GM23338 (cell line): ENCODE results near the gene CD74. TPM values are rescaled to one million over a fixed set of nuclear protein-coding genes. Genes with fewer than 3 reads are reported as not detected.

Source experiments
- ATAC-seq: fragments of 200-7000 bp; cut with Tn5 transposase; 3 replicates; pipeline ENCODE4 v1.9.1; 2020
- DNase-seq: peaks from one replicate; pipeline ENCODE4 v3.0.0-alpha.2; 2015; ENCODE audit warnings: low spot score
- H2AFZ ChIP-seq: fragments of 200-600 bp; sonication (generic); 2 replicates; pipeline ENCODE4 v1.8.0; 2016; ENCODE audit warnings: antibody characterized with exemption, mild to moderate bottlenecking, moderate library complexity
- H3F3A ChIP-seq: fragments of 200-600 bp; sonication (generic); replicated peaks from 2 replicates; pipeline ENCODE4 v1.8.0; 2017; ENCODE audit warnings: antibody characterized with exemption, mixed run types, low read depth
- H3K27ac ChIP-seq: fragments of 200-600 bp; sonication (generic); 2 replicates; pipeline ENCODE4 v1.6.1; 2016; ENCODE audit warnings: low read depth
- H3K27me3 ChIP-seq: fragments of 200-600 bp; sonication (generic); 2 replicates; pipeline ENCODE4 v1.8.0; 2016; ENCODE audit warnings: mild to moderate bottlenecking, mixed run types, moderate library complexity; ENCODE audit not compliant: insufficient read depth
- H3K36me3 ChIP-seq: fragments of 200-600 bp; sonication (generic); 2 replicates; pipeline ENCODE4 v1.8.0; 2016; ENCODE audit warnings: mild to moderate bottlenecking; ENCODE audit not compliant: insufficient read depth
- H3K4me1 ChIP-seq: fragments of 200-600 bp; sonication (generic); 2 replicates; pipeline ENCODE4 v1.8.0; 2016; ENCODE audit warnings: mild to moderate bottlenecking, moderate library complexity; ENCODE audit not compliant: insufficient read depth
- H3K4me2 ChIP-seq: fragments of 200-600 bp; sonication (generic); 2 replicates; pipeline ENCODE4 v1.7.1; 2017; ENCODE audit warnings: mixed run types
- H3K4me3 ChIP-seq: fragments of 200-600 bp; sonication (generic); 2 replicates; pipeline ENCODE4 v1.6.1; 2016; ENCODE audit warnings: mixed run types
- H3K79me2 ChIP-seq: fragments of 200-600 bp; sonication (generic); replicated peaks from 2 replicates; pipeline ENCODE4 v1.8.0; 2017; ENCODE audit warnings: mild to moderate bottlenecking; ENCODE audit not compliant: insufficient read depth
- H3K9me2 ChIP-seq: fragments of 200-600 bp; sonication (generic); 2 replicates; pipeline ENCODE4 v1.8.0; 2017; ENCODE audit not compliant: insufficient read depth
- H4K20me1 ChIP-seq: fragments of 200-600 bp; sonication (generic); replicated peaks from 2 replicates; pipeline ENCODE4 v1.8.0; 2017; ENCODE audit warnings: mild to moderate bottlenecking; ENCODE audit not compliant: insufficient read depth
- H3K27ac Mint-ChIP-seq: 2 replicates; pipeline ENCODE4 v1.8.0; 2020; ENCODE audit warnings: inconsistent platforms, mild to moderate bottlenecking, moderate library complexity, mixed read lengths
- H3K27me3 Mint-ChIP-seq: 3 replicates; pipeline ENCODE4 v1.8.0; 2022; ENCODE audit warnings: low read depth, mild to moderate bottlenecking, moderate library complexity, mixed read lengths, inconsistent platforms; ENCODE audit not compliant: insufficient read depth, poor library complexity
- H3K36me3 Mint-ChIP-seq: 3 replicates; pipeline ENCODE4 v1.8.0; 2021; ENCODE audit warnings: low read depth, mild to moderate bottlenecking, inconsistent platforms, moderate library complexity, mixed read lengths
- H3K4me1 Mint-ChIP-seq: 3 replicates; pipeline ENCODE4 v1.8.0; 2020; ENCODE audit warnings: mild to moderate bottlenecking, inconsistent platforms, mixed read lengths
- H3K4me3 Mint-ChIP-seq: 3 replicates; pipeline ENCODE4 v1.8.0; 2021; ENCODE audit warnings: moderate library complexity, mild to moderate bottlenecking, inconsistent platforms, mixed read lengths
- H3K9me3 Mint-ChIP-seq: 3 replicates; pipeline ENCODE4 v1.8.0; 2020; ENCODE audit warnings: moderate library complexity, mild to moderate bottlenecking, inconsistent platforms, mixed read lengths
- CREB1 ChIP-seq: fragments of 250-450 bp; sonication (Bioruptor Pico); IDR thresholded peaks from 2 replicates; pipeline ENCODE4 v1.5.0; 2020; ENCODE audit warnings: low read depth, mild to moderate bottlenecking, moderate library complexity
- EZH2 ChIP-seq: fragments of 200-600 bp; sonication (generic); IDR thresholded peaks from one replicate; pipeline ENCODE4 v1.8.0; 2017; ENCODE audit warnings: antibody characterized with exemption, mild to moderate bottlenecking, low read depth; ENCODE audit not compliant: unreplicated experiment
- EZH2phosphoT487 ChIP-seq: fragments of 200-600 bp; sonication (generic); IDR thresholded peaks from one replicate; pipeline ENCODE4 v1.8.1; 2018; ENCODE audit warnings: antibody characterized with exemption; ENCODE audit not compliant: unreplicated experiment
- JUNB ChIP-seq: IDR thresholded peaks from one replicate; pipeline ENCODE4 v1.6.1; 2016; ENCODE audit warnings: antibody characterized with exemption; ENCODE audit not compliant: unreplicated experiment
- NANOG ChIP-seq: IDR thresholded peaks from 2 replicates; pipeline ENCODE4 v1.6.1; 2016; ENCODE audit warnings: antibody characterized with exemption, borderline replicate concordance
- POLR2AphosphoS5 ChIP-seq: IDR thresholded peaks from 2 replicates; pipeline ENCODE4 v1.6.1; 2016; ENCODE audit warnings: antibody characterized with exemption, low read depth
- STAT1 ChIP-seq: IDR thresholded peaks from one replicate; pipeline ENCODE4 v1.6.1; 2016; ENCODE audit warnings: antibody characterized with exemption; ENCODE audit not compliant: unreplicated experiment
- ZNF114 ChIP-seq: fragments of 250-450 bp; sonication (Bioruptor Pico); IDR thresholded peaks from 2 replicates; pipeline ENCODE4 v1.5.0; 2020; ENCODE audit warnings: mild to moderate bottlenecking, moderate library complexity
- ZNF331 ChIP-seq: fragments of 250-450 bp; sonication (Bioruptor Pico); IDR thresholded peaks from 2 replicates; pipeline ENCODE4 v1.5.0; 2020; ENCODE audit warnings: low read depth, mild to moderate bottlenecking, moderate library complexity
- polyA plus RNA-seq: library from polyadenylated mRNA; unstranded; fragments of >200 nt; fragmentation: Nextera tagmentation; extraction: Ambion mirVana; gene quantifications from 2 replicates; pipeline ENCODE4 v1.2.1, GENCODE V29; 2016
- total RNA-seq: library from RNA; depleted of rRNA; stranded (reverse); fragments of >200 nt; shearing (Covaris generic); gene quantifications from 2 replicates; pipeline ENCODE4 v1.2.3, GENCODE V29; 2014
- TF ChIP-seq, protein P1 (sequence below): fragments of 250-450 bp; sonication (Bioruptor Pico); IDR thresholded peaks from 2 replicates; pipeline ENCODE4 v1.5.0; 2020; ENCODE audit warnings: mild to moderate bottlenecking, moderate library complexity
- TF ChIP-seq, protein P2 (sequence below): IDR thresholded peaks from one replicate; pipeline ENCODE4 v1.6.1; 2018; ENCODE audit warnings: antibody characterized with exemption; ENCODE audit not compliant: unreplicated experiment
- TF ChIP-seq, protein P3 (sequence below), 2 experiments: fragments of 200-600 bp in 1 of 2; sonication (generic) in 1 of 2; conservative IDR thresholded peaks; 2 replicates each; pipeline versions ENCODE4 v1.5.1 to v1.6.1; 2016 to 2017; ENCODE audit warnings: antibody characterized with exemption in 2 of 2, low read depth in 2 of 2, mild to moderate bottlenecking in 2 of 2, moderate library complexity in 1 of 2
- TF ChIP-seq, protein P4 (sequence below): IDR thresholded peaks from 2 replicates; pipeline ENCODE4 v1.6.1; 2016; ENCODE audit warnings: antibody characterized with exemption

The CD74 gene
- total and polyA plus RNA-seq, 2 experiments from 2014 or later = 49.8 to 98.4 TPM

DNA sequence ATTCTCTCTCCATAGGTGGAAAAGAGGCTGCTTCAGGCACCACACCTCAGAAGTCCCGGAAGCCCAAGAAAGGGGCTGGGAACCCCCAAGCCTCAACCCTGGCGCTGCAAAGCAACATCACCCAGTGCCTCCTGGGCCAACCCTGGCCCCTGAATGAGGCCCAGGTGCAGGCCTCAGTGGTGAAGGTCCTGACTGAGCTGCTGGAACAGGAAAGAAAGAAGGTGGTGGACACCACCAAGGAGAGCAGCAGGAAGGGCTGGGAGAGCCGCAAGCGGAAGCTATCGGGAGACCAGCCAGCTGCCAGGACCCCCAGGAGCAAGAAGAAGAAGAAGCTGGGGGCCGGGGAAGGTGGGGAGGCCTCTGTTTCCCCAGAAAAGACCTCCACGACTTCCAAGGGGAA is 16.4 kb downstream of the CD74 start:
- TF ChIP-seq, protein P1, sequence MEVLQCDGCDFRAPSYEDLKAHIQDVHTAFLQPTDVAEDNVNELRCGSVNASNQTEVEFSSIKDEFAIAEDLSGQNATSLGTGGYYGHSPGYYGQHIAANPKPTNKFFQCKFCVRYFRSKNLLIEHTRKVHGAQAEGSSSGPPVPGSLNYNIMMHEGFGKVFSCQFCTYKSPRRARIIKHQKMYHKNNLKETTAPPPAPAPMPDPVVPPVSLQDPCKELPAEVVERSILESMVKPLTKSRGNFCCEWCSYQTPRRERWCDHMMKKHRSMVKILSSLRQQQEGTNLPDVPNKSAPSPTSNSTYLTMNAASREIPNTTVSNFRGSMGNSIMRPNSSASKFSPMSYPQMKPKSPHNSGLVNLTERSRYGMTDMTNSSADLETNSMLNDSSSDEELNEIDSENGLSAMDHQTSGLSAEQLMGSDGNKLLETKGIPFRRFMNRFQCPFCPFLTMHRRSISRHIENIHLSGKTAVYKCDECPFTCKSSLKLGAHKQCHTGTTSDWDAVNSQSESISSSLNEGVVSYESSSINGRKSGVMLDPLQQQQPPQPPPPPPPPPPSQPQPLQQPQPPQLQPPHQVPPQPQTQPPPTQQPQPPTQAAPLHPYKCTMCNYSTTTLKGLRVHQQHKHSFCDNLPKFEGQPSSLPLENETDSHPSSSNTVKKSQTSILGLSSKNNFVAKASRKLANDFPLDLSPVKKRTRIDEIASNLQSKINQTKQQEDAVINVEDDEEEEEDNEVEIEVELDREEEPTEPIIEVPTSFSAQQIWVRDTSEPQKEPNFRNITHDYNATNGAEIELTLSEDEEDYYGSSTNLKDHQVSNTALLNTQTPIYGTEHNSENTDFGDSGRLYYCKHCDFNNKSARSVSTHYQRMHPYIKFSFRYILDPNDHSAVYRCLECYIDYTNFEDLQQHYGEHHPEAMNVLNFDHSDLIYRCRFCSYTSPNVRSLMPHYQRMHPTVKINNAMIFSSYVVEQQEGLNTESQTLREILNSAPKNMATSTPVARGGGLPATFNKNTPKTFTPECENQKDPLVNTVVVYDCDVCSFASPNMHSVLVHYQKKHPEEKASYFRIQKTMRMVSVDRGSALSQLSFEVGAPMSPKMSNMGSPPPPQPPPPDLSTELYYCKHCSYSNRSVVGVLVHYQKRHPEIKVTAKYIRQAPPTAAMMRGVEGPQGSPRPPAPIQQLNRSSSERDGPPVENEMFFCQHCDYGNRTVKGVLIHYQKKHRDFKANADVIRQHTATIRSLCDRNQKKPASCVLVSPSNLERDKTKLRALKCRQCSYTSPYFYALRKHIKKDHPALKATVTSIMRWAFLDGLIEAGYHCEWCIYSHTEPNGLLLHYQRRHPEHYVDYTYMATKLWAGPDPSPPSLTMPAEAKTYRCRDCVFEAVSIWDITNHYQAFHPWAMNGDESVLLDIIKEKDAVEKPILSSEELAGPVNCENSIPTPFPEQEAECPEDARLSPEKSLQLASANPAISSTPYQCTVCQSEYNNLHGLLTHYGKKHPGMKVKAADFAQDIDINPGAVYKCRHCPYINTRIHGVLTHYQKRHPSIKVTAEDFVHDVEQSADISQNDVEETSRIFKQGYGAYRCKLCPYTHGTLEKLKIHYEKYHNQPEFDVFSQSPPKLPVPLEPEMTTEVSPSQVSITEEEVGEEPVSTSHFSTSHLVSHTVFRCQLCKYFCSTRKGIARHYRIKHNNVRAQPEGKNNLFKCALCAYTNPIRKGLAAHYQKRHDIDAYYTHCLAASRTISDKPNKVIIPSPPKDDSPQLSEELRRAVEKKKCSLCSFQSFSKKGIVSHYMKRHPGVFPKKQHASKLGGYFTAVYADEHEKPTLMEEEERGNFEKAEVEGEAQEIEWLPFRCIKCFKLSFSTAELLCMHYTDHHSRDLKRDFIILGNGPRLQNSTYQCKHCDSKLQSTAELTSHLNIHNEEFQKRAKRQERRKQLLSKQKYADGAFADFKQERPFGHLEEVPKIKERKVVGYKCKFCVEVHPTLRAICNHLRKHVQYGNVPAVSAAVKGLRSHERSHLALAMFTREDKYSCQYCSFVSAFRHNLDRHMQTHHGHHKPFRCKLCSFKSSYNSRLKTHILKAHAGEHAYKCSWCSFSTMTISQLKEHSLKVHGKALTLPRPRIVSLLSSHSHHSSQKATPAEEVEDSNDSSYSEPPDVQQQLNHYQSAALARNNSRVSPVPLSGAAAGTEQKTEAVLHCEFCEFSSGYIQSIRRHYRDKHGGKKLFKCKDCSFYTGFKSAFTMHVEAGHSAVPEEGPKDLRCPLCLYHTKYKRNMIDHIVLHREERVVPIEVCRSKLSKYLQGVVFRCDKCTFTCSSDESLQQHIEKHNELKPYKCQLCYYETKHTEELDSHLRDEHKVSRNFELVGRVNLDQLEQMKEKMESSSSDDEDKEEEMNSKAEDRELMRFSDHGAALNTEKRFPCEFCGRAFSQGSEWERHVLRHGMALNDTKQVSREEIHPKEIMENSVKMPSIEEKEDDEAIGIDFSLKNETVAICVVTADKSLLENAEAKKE (CRISPR knock-in tag) = no peak
- TF ChIP-seq, protein P2, sequence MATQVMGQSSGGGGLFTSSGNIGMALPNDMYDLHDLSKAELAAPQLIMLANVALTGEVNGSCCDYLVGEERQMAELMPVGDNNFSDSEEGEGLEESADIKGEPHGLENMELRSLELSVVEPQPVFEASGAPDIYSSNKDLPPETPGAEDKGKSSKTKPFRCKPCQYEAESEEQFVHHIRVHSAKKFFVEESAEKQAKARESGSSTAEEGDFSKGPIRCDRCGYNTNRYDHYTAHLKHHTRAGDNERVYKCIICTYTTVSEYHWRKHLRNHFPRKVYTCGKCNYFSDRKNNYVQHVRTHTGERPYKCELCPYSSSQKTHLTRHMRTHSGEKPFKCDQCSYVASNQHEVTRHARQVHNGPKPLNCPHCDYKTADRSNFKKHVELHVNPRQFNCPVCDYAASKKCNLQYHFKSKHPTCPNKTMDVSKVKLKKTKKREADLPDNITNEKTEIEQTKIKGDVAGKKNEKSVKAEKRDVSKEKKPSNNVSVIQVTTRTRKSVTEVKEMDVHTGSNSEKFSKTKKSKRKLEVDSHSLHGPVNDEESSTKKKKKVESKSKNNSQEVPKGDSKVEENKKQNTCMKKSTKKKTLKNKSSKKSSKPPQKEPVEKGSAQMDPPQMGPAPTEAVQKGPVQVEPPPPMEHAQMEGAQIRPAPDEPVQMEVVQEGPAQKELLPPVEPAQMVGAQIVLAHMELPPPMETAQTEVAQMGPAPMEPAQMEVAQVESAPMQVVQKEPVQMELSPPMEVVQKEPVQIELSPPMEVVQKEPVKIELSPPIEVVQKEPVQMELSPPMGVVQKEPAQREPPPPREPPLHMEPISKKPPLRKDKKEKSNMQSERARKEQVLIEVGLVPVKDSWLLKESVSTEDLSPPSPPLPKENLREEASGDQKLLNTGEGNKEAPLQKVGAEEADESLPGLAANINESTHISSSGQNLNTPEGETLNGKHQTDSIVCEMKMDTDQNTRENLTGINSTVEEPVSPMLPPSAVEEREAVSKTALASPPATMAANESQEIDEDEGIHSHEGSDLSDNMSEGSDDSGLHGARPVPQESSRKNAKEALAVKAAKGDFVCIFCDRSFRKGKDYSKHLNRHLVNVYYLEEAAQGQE = no peak
- TF ChIP-seq EZH2phosphoT487 = no peak
- no peak for TF ChIP-seq ZNF331 (CRISPR knock-in tag)
- TF ChIP-seq EZH2 = no peak
- no peak for TF ChIP-seq NANOG
- TF ChIP-seq, protein P3, sequence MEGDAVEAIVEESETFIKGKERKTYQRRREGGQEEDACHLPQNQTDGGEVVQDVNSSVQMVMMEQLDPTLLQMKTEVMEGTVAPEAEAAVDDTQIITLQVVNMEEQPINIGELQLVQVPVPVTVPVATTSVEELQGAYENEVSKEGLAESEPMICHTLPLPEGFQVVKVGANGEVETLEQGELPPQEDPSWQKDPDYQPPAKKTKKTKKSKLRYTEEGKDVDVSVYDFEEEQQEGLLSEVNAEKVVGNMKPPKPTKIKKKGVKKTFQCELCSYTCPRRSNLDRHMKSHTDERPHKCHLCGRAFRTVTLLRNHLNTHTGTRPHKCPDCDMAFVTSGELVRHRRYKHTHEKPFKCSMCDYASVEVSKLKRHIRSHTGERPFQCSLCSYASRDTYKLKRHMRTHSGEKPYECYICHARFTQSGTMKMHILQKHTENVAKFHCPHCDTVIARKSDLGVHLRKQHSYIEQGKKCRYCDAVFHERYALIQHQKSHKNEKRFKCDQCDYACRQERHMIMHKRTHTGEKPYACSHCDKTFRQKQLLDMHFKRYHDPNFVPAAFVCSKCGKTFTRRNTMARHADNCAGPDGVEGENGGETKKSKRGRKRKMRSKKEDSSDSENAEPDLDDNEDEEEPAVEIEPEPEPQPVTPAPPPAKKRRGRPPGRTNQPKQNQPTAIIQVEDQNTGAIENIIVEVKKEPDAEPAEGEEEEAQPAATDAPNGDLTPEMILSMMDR (conservative IDR thresholded peaks at IDR 0.05; ENCODE audit: low read depth in 2 of 2) = no peak
- TF ChIP-seq, protein P4, sequence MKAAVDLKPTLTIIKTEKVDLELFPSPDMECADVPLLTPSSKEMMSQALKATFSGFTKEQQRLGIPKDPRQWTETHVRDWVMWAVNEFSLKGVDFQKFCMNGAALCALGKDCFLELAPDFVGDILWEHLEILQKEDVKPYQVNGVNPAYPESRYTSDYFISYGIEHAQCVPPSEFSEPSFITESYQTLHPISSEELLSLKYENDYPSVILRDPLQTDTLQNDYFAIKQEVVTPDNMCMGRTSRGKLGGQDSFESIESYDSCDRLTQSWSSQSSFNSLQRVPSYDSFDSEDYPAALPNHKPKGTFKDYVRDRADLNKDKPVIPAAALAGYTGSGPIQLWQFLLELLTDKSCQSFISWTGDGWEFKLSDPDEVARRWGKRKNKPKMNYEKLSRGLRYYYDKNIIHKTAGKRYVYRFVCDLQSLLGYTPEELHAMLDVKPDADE = no peak
- no peak for TF ChIP-seq CREB1 (CRISPR knock-in tag)
- no peak for TF ChIP-seq ZNF114 (CRISPR knock-in tag)
- no peak for TF ChIP-seq JUNB
- TF ChIP-seq POLR2AphosphoS5 = no peak
- TF ChIP-seq STAT1 = no peak
- Histone ChIP-seq H2AFZ (no peak overlapping the region), H3K4me1 (no peaks in the 10 kb centered on the region), H3F3A (0 out of 2 replicates have a peak, but pooled peaks cover 5% of the 10 kb centered on the region), H3K4me2 (no peak overlapping the region), H3K36me3 (peaks cover 34% of the 10 kb centered on the region), H3K27ac (no peak overlapping the region), H3K4me3 (no peak overlapping the region), H4K20me1 (peaks cover 7% of the 10 kb centered on the region; the same call in 1 of the 2 replicates), H3K27me3 (no peaks in the 10 kb centered on the region), H3K9me2 (no peaks in the 10 kb centered on the region), H3K79me2 (no peaks in the 10 kb centered on the region)
- no peak overlapping the region for H3K4me3 Mint-ChIP-seq
- H3K27me3 Mint-ChIP-seq = peaks cover 7% of the 10 kb centered on the region
- DNase-seq = no peak
- H3K27ac Mint-ChIP-seq = no peak overlapping the region
- peaks cover 93% of the 10 kb centered on the region for H3K36me3 Mint-ChIP-seq
- no peaks in the 10 kb centered on the region for H3K9me3 Mint-ChIP-seq
- no peak for ATAC-seq
- H3K4me1 Mint-ChIP-seq = no peaks in the 10 kb centered on the region; the same call in 2 of the 3 replicates
